HepG2 (cell line): Measurements from ENCODE around the gene MYO19. TPM values are rescaled to one million over a fixed set of nuclear protein-coding genes. Genes with fewer than 3 reads are reported as not detected.

Experiments
- ATAC-seq: fragments of 200-7000 bp; cut with Tn5 transposase; 3 replicates; pipeline ENCODE4 v1.9.1; 2020; ENCODE audit warnings: mild to moderate bottlenecking, moderate library complexity
- BruUV-seq: library from RNA; stranded (reverse); fragments of 400-500 nt; replicated peaks from 2 replicates; lab custom pipeline; 2021; lab: Mats Ljungman, UMichigan
- CTCF ChIA-PET: fragments of 300-600 bp; formaldehyde crosslinking; extraction: SDS; loops from one replicate; lab custom pipeline; 2021; ENCODE audit warnings: low total read pairs, inconsistent platforms, low intra/inter-chr PET ratio; lab: Yijun Ruan, JAX
- POLR2A ChIA-PET: fragments of 350-600 bp; sonication (Branson Sonifier 250); formaldehyde crosslinking; loops from one replicate; lab custom pipeline; 2020; ENCODE audit warnings: antibody characterized with exemption, inconsistent platforms; lab: Yijun Ruan, JAX
- DNase-seq: peaks from one replicate; pipeline ENCODE4 v3.0.0-alpha.2; 2015; ENCODE audit warnings: low spot score
- FAIRE-seq: peaks from 3 replicates; lab custom pipeline; 2011; peaks lifted over from hg19 to GRCh38; lab: Jason Lieb, UNC
- H2AFZ ChIP-seq: one replicate; pipeline ENCODE4 v1.6.1; 2011; ENCODE audit warnings: low read length, inconsistent platforms
- H3K27ac ChIP-seq: fragments of 300-600 bp; 3 replicates; pipeline ENCODE4 v1.8.0; 2011; ENCODE audit warnings: mixed run types, mild to moderate bottlenecking, mixed read lengths, low read length, inconsistent platforms; ENCODE audit not compliant: insufficient read depth; ENCODE audit errors: extremely low read length
- H3K27me3 ChIP-seq, 2 experiments: fragments of 200-600 bp in 1 of 2; 2 replicates in 1 of 2; 3 replicates in 1 of 2; pipeline versions ENCODE4 v1.6.0 to v1.8.0; 2011; ENCODE audit warnings: low read length in 2 of 2, mild to moderate bottlenecking in 2 of 2, moderate library complexity in 2 of 2, inconsistent platforms in 1 of 2; ENCODE audit not compliant: insufficient read depth in 2 of 2, control insufficient read depth in 1 of 2
- H3K36me3 ChIP-seq, 2 experiments: fragments of 200-600 bp in 1 of 2; replicated peaks in 1 of 2; 2 replicates in 1 of 2; 3 replicates in 1 of 2; pipeline versions ENCODE4 v1.5.1 to v1.8.0; 2011; ENCODE audit warnings: low read length in 2 of 2, inconsistent platforms in 1 of 2; ENCODE audit not compliant: insufficient read depth in 2 of 2, control insufficient read depth in 1 of 2
- H3K4me1 ChIP-seq: 2 replicates; pipeline ENCODE4 v1.5.1; 2012; ENCODE audit warnings: low read length, inconsistent platforms; ENCODE audit not compliant: insufficient read depth
- H3K4me2 ChIP-seq: 2 replicates; pipeline ENCODE4 v1.6.0; 2011; ENCODE audit warnings: low read depth, low read length, inconsistent platforms
- H3K4me3 ChIP-seq, 3 experiments: fragments of 200-600 bp in 1 of 3; sonication (generic), shearing (Covaris generic) in 1 of 3; replicated peaks in 1 of 3; 2 replicates each; pipeline ENCODE4 v1.5.1; 2011 to 2016; ENCODE audit warnings: low read length in 3 of 3, inconsistent platforms in 2 of 3, low read depth in 2 of 3, mild to moderate bottlenecking in 2 of 3, control low read depth in 1 of 3, mixed read lengths in 1 of 3; ENCODE audit not compliant: insufficient read depth in 1 of 3
- H3K79me2 ChIP-seq: one replicate; pipeline ENCODE4 v1.6.1; 2011; ENCODE audit warnings: low read length, inconsistent platforms; ENCODE audit not compliant: insufficient read depth
- H3K9ac ChIP-seq: 2 replicates; pipeline ENCODE4 v1.6.0; 2011; ENCODE audit warnings: mild to moderate bottlenecking, low read depth, low read length, inconsistent platforms; ENCODE audit not compliant: insufficient read depth
- H3K9me3 ChIP-seq: 2 replicates; pipeline ENCODE4 v1.5.1; 2012; ENCODE audit warnings: mild to moderate bottlenecking, low read length
- H4K20me1 ChIP-seq: 2 replicates; pipeline ENCODE4 v1.6.0; 2011; ENCODE audit warnings: inconsistent platforms, mild to moderate bottlenecking, low read length, moderate library complexity; ENCODE audit not compliant: insufficient read depth
- AGO2 ChIP-seq: fragments of 200-400 bp; formaldehyde crosslinking; optimal IDR thresholded peaks from 2 replicates; pipeline ENCODE3; 2017; ENCODE audit warnings: mild to moderate bottlenecking, low read depth, low read length, moderate library complexity
- NRL ChIP-seq: sonication (generic); formaldehyde crosslinking; IDR thresholded peaks from 2 replicates; pipeline ENCODE4 v1.5.0; 2020; ENCODE audit warnings: missing genetic modification reagents, mild to moderate bottlenecking, moderate library complexity, borderline replicate concordance
- ZBTB3 ChIP-seq: sonication (generic); formaldehyde crosslinking; IDR thresholded peaks from 2 replicates; pipeline ENCODE4 v1.4.0; 2020; ENCODE audit warnings: low read depth, mild to moderate bottlenecking, moderate library complexity, missing genetic modification reagents, borderline replicate concordance
- WGBS: methylation state at CpG from one replicate; pipeline ENCODE4 v1.1.6; 2017; ENCODE audit warnings: low lambda C conversion rate; 5-methylcytosine and 5-hydroxymethylcytosine counted together
- in situ Hi-C: cut with HindIII; loops from 2 replicates; pipeline ENCODE4 v1.10.0; 2017; ENCODE audit warnings: low pct_unique_long_range_greater_than_20kb; ENCODE audit not compliant: extremely low pct_ligation_motif_present
- intact Hi-C: fragments of 100-400 bp; cut with micrococcal nuclease; formaldehyde crosslinking; loops from one replicate; pipeline ENCODE4 v1.10.0; 2022; ENCODE audit not compliant: unreplicated experiment
- polyA plus RNA-seq, 8 experiments: library from polyadenylated mRNA; depleted of rRNA in 3 of 8; stranded (reverse) in 7 of 8; unstranded in 1 of 8; fragments of >200 nt; fragmentation: Illumina TruSeq in 4 of 8; extraction: Trizol in 4 of 8; gene quantifications; 2 replicates each; pipeline versions ENCODE4 v1.2.1 to v1.2.3, GENCODE V29; 2011 to 2016; ENCODE audit warnings: low read depth in 4 of 8, missing spikeins in 1 of 8, mixed read lengths in 1 of 8; ENCODE audit not compliant: insufficient read depth in 1 of 8
- total RNA-seq, 5 experiments: library from RNA; depleted of rRNA; stranded (reverse); fragments of >200 nt; fragmentation: Illumina TruSeq; extraction: Trizol; gene quantifications; 2 replicates each; pipeline ENCODE4 v1.2.3, GENCODE V29; 2016; ENCODE audit warnings: low read depth in 1 of 5

Gene MYO19
- total and polyA plus RNA-seq, 2 of the 13 experiments (the other 11 are each of a cell fraction or from before 2014, with no cell fraction given) = 75.7 to 82.3 TPM

GRCh38 chr17:36505171-36505570 lies 29.5 kb downstream of the MYO19 start:
- Histone ChIP-seq H3K4me1 (peaks cover 18% of the 10 kb centered on the region), H3K27ac (no peak overlapping the region), H3K4me2 (no peak overlapping the region), H3K4me3 (no peak overlapping the region), H3K36me3 (peaks cover 26 to 56% of the 10 kb centered on the region in 2 experiments), H3K27me3 (no peaks in the 10 kb centered on the region), H3K79me2 (no peaks in the 10 kb centered on the region), H2AFZ (no peak overlapping the region), H3K9me3 (no peaks in the 10 kb centered on the region), H3K9ac (no peak overlapping the region), H4K20me1 (no peaks in the 10 kb centered on the region)
- TF ChIP-seq AGO2 (peak; percentile 33), NRL (CRISPR knock-in tag) (no peak)
- no TSS peak for BruUV-seq
- CTCF ChIA-PET = no interaction called here
- POLR2A ChIA-PET = interaction anchor here (1.1 kb wide), 1 partner anchor 17 kb away, joined by 4 read pairs; no protein-coding TSS in a partner anchor
- FAIRE-seq = no peak
- in situ Hi-C loops (no loop called here), intact Hi-C loops (no loop called here)
- 98% methylated on average over 6 of the region's 8 CpGs for WGBS
- DNase-seq = no peak
- no peak for ATAC-seq

DNA sequence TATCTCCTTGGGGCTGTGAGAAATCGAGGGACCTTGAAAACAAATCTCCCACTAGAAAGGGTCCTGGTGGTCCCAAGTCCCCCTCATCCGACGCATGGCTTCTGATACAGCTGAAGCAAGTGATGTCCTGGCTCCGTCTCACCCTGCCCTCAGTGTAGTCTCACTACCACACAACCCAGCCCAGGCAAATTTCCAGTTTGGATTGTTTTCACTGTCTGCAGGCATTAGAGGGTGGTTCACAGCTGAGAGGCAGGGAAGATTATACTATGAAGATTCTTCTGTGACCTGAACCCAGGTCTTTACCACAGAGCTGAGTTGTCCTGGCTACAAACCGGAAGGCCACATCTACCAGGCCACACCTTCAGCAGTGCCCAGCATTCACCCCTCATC lies 30.5 kb downstream of the MYO19 start:
- Histone ChIP-seq H3K4me2 (no peak overlapping the region), H4K20me1 (no peaks in the 10 kb centered on the region), H3K4me3 (no peak overlapping the region), H3K27me3 (no peaks in the 10 kb centered on the region), H2AFZ (no peak overlapping the region), H3K9me3 (no peaks in the 10 kb centered on the region), H3K9ac (no peak overlapping the region), H3K36me3 (peaks cover 26 to 52% of the 10 kb centered on the region in 2 experiments), H3K4me1 (peaks cover 18% of the 10 kb centered on the region), H3K27ac (no peak overlapping the region), H3K79me2 (no peaks in the 10 kb centered on the region)
- no TSS peak for BruUV-seq
- FAIRE-seq = no peak
- DNase-seq = no peak
- CTCF ChIA-PET = no interaction called here
- POLR2A ChIA-PET = no interaction called here
- WGBS = 100% methylated on average over 3 of the region's 5 CpGs
- no peak for ATAC-seq
- in situ Hi-C loops = no loop called here
- intact Hi-C loops = no loop called here
- TF ChIP-seq AGO2 (peak; percentile 0), ZBTB3 (CRISPR knock-in tag) (no peak)
